ENCODE data around the gene SLC9A5.

The SLC9A5 gene

GRCh38 chr16:67317853-67318252 is 69.1 kb downstream of the SLC9A5 start:
- FAIRE-seq = no peak

Data from colon (tissue), 2 donors.